NOMO-1 treated with dmso at 0.1 percent for 144 hours (cell line): ENCODE data around the gene POLR2L.

ENCODE experiments used
- DNase-seq: peaks from one replicate; lab custom pipeline; 2025; ENCODE audit not compliant: unreplicated experiment; lab: John Stamatoyannopoulos, UW

POLR2L gene

DNA sequence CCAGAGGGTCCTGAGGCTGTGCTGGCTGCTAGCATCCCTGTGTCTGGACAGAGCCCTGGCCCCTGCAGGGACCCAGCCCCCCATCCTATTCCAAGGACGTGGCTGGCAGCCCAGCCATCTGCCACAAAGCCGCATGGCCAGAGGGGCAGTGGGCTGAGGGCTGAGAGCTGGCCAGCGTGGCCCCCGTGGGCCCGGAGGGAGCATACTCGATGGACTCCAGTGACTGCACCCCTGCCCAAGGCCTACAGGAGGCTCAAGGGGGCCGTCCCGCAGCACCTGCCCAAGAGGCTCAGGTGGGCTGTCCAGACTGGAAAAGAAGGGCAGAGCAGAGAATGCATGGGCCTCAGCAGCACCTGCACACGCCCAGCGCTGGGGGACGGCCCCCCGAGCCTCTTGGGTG lies 13.5 kb upstream of the POLR2L start:
- DNase-seq, result no peak

DNA sequence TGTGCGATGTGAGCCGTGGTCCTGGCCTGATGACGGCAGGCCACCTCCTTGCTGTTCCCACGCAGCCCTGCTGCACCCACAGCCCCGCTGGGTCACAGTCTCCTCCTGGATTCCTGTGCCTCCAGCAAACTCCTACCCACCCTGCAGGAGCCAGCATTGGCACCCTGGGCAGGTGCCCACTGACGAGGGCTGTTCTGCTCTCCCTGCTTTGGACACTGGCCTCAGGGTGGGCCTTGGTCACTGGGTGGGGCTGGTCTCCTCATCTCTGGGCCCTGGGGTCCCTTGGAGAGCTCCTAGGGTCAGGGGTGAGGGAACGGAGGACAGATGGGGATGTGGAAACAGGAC lies 13.0 kb upstream of the POLR2L start:
- no peak for DNase-seq

DNA sequence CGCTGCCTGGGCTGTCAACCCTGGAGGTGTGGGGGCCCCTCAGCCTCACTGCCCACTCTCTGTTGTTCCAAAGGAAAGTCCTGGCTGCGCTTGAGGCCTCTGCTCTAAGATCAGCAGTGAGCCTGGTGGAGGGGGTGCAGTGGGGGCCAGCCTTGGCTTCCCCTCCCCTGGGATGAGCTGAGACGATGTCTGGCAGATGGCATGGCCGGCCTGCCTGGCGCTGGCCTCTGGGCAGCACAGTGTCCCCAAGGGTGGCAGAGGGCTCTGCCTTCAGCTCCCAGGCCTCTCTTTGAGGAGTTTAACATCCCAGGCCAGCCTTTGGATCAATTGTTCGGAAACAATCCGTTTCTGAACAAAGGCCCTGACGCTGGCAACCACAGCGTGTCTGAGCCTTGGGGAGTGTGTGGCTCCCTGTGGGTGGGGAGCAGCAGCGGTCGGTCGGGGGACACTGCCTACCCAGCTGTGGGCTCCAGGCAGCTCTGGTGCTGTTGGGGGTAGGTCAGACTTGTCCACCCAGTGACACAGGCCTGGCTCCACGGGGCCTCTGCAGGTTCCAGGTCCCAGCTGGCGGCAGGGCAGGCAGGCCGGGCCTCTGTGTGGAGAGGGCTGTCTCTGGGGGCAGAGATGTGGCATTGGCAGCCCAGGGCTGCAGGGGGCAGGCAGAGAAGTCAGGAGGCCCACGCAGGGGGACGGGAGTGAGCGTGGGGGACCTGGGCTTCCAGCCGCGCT lies 12.4 kb upstream of the POLR2L start:
- DNase-seq, result no peak

DNA sequence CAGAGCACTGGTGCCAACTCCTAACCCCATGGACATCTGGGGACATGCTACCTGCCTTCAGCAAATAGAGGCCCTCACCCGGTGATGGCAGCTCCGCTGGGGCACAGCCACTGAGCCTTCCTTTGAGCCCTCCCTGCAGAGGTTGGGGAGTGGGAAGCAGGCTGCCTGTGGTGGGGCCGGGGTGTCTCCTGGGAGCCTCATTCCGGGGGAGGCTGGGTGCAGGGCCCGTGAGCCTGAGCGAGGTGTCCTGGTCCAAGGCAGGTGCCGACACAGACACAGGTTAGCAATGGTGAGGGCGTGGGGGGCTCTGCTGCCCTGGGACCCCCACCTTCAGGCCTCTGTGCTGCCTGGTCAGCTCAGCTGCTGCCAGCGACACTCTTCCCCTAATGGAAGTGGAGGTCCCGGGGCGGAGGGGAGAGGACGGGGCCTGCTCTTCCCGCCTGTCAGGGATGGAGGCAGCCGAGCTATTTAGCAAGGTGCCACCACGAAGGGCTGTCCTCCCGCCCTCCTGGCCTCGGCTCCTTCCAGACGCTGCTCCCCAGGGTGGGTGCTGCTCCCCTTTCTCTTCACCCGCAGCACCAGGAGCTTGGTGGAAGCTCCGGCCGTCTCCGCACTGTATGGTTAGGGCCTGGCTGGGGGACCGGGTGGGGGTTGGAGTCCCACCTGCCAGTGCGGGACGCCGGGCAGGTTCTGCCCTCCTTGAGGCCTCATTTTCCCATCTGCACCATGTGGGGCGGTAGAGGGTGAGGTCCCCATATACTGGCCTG lies 11.5 kb upstream of the POLR2L start:
- DNase-seq, result no peak

DNA sequence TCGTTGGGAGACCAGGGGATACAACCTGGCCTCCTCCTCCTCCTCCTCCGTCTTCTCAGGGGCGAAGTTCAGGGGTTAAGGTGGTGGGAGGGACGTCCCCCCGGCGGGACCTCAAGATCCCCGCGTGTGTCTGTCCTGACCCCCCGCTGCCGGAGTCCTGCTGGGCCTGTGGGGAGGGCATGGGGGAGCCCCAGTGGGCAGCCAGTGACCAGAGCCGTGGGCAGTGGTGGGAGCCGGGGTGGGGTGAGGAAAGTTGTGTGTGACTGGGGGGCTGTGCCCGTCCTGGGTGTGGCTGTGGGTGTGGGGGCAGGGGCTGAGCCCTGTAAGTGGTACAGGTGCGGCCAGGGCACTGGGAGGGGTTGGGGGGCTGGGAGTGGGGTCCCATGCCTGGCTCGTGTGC lies 10.4 kb upstream of the POLR2L start:
- no peak for DNase-seq

DNA sequence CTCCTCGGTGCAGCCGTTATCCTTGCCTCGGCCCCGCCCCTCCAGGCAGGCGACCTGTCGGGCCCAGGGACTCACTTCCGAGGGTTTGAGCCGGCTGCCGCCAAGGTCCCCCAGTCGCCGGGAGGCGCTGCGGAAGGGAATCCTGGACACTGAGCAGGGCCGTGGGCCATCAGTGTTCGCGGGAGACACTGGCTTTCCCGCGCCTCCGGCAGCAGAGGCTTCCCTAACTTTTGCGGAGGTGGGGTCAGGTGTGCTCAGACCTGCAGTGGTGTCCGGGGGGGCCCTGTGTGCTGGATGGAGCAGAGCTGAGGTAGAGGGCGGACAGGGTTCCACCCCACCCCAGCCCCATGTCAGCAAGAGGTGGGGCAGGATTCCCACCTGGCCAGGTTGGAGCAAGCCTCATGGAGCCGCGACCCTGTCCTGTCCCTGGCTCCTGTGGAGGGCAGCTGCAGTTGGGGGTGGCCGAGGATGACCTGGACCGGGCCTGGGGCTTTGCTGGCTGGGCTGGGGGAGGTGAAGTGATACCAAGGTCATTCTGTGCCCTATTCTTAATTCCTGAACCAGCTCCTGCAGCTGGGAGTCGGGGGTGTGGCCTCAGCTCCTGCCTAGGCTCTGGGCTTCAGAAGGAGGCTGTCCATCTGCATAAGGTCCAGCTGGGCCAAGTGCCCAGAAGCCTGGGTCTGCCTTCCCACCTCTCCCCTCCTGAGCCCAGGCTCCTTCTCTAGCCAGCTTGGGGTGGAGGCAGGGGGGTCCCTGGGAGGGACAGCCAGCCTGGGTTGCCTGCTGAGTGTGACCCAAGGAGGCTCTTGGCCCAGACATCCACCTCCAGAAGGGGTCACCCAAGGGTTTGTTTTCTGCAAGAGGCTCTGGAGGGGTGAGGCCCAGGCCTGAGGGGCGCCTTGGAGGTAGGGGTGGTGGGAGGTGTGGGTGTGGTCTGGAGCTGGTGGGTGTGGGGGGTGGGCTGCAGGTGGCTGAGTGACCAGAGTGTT lies 8.7 kb upstream of the POLR2L start:
- no peak for DNase-seq

DNA sequence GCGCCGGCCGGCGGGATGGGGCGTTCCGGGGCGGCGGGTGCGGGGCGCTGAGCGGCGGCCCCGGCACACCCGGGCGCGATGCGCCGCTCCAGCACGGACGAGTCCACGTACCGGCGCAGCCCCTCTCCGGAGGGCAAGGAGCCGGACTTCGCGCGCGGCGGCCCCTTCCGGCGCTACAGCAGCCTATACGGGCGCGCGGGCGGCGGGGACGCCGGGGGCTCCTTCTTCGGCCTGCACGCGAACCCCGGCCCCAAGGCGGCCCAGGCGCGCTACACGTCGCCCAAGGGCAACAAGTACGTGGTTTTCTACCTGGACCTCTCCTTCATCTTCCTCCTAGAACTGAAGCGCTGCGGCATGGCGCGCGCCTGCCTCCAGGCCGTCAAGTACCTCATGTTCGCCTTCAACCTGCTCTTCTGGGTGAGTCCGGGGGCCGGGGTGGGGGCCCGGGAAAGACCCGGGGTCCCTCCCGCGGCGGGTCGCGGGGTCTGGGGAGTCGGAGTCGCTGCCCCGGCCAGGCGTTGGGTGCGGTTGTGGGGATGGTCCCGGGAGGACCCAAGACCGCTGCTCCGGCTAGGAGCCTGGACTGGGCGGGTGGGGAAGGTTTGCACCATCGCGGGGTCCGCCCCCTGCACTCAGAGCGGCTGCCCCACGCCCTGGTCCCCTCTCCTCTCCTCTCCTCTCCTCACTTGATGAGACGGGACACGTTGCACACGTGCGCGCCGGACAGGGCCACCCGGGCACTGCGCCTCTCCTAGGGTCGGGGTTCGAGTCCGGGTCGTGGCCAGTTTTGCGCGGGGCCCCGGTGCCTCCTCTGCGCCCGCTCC lies 7.8 kb upstream of the POLR2L start:
- DNase-seq, result no peak

DNA sequence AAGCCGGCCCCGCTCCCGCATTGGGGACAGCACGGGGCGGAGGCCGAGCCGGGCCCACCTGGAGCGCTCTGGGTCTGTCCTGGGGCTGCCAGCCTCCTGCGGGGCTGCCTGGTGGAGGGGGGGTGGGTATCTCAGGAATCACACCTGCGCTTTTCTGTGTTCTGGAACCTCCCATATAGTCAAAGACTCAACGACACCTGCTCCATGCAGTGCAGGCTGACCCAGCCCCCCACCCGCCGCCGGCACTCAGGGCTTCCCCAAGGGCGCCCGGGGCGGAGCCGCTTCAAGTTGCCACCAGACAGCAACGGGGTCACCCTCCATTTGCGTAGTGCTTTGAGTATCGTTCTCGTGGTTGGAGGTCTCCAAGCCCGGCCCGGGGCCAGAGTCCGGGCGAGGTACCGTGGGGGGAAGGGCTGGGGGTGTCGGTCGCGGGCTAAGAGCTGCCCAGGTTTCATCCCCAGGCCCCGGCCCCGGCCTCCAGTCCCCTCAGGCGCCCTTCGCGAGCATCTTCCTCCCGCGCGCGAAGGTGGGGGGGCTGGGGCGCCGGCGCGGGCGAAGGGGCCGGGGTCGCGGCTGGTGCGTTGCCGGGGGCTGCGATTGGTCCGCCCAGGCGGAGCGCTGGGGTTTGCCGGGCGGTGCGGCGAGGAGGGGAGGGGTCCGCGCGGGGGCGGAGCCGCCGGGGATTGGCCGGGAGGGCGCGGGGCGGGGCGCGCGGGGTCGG lies 6.9 kb upstream of the POLR2L start:
- no peak for DNase-seq

DNA sequence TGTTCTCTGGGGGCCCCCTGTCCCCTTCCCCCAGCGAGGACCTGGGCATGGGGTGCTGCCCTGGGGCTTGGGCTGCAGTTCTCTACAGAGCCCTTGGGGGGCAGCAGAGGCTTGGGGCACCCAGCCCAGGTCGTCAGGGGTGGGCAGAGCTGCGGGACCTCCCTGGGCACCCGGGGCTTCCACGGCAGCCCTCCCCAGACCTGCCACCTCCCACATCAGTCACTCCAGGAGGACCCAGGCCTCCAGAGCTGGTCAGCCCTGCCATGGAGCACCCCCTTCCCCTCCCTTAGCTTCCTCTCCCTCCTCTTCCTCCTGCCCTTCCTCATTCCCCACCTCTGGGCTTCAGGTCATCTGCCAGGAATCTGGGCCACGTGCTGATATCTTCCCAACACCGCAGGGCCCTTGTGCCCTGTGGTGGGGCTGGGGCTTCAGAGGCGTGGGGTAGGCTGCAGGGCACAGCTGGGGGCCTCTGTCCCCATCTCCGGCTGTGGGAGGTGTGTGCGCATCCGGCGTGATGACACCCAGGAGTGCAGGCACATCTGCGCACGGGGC lies 6.1 kb upstream of the POLR2L start:
- no peak for DNase-seq

DNA sequence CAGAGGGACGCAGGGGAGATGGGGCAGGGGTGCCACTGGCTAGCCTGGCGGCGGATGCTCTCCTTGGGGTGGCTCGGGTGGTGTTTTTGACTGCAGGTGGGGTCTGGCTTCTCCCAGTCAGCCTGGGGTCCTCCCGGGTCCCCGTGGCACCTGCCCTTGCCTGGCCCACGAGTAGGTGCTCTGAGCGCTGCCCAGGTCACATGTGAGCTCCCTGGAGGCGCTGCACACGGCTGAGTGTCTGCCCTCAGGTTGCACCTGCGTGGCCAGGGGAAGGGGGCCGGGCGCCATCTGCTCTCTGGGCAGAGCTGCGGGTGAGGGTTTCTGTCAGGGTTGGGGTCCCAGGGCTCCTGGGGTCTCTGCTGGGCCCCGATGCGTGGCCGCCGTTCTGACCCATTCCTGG lies 5.5 kb upstream of the POLR2L start:
- no peak for DNase-seq

DNA sequence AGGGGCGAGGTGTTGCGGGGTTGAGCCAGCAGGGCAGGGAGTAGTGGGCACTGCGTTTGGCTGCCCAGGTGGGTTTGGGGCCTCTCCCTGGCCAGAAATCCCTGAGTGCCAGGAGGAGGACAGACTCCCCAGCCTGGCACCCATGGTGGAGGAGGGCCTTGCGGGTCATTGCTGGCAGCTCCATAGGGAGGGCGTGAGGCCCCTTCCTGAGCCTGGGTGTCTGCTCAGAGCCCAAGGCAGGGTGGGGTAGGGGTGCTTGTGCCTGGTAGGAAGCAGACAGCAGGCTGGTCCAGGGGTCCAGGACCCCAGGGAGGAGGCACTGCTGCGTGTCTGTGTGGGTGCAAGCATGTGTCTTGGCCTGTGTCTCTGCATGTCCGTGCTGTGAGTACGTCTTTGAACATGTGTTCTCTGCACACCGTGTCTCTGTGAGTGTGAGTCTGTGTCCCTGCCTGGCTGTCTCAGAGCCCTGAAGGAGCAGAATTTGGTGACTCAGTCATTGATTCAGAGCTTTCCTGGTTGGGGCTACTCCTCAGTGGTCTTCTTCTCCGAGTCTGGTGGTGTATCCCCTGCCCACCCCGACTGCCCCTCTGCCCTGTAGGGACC lies 4.3 kb upstream of the POLR2L start:
- no peak for DNase-seq

DNA sequence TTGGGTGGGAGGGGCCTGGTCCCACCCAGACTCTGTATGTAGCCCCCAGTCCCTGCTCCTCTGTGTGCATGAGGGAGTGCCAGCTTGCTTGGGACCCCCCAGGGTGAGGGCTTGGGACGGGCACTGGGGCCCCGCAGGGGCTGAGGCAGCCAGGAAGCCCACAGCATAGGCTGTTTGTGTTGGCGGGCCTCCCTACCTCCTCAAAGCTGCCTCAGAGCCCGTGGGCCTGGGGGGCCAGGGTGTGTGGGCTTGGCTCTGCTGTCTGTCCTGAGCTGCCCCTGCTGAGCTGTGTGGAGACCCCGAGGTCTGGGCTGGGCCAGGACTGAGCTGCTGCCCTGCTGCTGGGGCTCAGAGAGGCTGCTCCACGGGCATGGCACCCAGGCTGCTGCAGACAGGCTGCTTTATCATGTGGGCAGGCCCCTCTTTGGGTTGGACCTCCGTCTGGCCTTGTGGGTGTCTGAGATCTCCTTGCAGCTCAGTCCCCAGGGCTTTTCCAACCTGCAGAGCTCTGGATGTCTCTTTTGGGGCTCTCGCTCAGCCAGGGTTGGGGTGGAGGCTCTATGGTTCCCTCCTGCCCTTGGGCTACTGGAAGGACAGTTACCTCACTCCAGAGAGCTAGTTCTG lies 3.7 kb upstream of the POLR2L start:
- DNase-seq, result no peak

DNA sequence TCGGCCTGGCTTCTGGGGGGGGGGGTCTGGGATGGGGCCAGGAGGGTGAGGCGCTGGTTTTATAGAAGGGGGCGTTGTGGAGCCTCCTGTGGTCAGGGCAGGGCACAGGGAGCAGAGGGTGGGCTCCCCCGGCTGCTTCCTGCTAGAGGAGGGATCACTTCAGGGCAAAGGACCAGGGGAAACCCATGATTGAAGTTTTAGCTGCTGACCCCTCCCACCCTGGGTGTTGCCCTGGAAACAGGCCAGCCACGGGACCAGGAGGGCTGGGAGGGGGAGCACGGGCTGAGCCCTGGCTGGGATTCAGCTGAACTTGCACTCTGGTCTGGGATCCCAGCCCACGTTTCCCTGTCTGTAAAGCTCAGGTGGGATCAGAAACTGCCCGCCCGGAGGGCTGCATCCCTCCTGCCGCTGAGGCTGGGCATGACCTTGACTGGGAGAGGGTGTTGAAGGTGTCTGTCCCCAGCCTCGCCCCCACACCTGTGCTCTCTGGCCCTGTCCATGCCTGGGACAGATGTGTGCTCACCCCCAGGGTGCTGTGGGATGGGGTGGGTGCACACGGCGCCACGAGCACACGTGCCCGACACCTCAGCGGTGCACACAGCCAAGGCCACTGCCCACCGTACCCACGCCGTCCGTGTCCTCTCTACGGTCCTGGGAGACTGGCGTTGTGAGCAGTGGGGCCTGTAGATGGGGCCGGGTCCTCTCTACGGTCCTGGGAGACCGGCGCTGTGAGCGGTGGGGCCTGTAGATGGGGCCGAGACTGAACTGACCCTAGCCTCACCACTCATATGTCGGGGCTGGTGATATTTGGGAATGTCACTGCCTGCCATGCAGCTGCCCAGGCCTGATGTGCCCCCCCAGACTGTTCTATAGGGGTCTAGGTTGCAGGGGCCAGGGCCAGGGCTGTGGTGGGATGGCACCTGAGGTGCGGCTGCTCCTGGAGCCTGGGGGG lies 2.6 kb upstream of the POLR2L start:
- DNase-seq, result no peak

DNA sequence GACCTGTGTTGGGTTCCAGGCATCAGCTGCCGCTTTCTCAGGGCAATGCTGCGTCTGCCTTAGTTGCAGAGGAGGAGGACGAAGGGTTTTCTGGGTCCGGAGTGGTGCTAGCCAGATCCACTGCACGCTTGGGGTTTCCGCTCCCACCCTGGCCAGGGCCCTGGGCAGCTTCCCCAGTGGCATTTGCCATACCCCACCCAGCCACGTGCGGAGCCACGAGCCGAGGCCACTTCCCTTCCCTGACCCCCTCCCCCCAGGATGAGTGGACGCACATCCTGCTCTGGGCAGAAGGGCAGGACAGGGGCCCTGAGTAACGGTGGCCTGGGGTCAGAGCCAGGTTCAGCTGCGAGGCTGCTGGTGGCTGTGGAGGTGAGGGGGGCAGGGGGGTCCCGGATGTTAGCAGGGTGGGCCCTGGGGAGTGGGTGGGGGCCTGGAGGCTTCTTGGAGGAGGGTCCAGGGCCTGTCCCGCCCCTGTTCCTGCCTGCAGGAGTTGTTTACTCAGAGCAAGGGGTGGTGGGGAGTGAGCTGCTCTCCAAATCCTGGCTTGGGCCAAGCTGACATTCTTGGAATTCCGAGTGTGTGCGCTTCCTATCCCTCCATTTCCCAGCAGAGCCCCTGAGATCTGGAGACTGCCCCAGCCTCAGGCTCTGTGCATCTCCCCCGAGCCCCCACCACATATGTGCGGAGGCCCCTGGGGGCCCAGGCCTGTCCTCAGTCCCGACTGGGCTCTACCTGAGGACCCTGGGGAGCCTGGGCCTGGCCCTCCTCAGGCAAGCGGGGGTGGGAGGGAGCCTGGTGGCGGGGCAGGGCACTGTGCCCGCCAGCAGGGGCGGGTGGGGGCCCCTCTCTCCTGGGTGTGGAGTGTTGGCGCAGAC lies 1.7 kb upstream of the POLR2L start:
- no peak for DNase-seq

DNA sequence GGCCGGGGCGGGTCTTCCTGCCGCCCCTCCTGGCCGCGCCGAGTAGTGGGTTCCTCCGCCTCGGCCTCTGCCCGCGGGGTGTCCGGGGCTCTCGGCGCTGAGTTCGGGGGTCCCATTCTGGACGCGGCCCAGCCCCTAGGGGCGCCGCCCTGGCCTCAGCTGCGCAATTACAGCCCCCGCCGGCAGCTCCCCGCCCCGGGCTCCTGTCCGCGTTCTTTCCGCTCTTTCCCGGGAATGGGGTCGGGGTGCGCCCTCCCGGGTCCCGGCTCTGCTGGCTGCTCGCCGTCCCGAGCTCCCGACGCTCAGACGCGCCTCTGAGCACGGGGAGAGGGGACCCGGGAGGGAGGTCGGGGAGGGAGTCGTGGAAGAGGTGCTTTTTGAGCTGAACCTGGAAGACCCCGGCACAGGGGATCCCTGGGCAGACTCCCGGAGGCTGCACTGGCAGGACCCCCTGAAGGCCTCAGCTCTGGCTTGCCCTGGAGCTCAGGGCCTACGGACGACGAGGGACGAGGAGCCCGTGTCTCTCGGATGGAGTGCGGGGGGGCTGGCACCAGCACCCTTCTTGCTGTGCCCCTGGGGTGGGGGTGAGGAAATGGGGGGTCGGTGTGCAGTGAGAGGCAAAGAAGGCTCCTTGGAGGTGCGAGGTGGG lies 881 bp upstream of the POLR2L start:
- no peak for DNase-seq

DNA sequence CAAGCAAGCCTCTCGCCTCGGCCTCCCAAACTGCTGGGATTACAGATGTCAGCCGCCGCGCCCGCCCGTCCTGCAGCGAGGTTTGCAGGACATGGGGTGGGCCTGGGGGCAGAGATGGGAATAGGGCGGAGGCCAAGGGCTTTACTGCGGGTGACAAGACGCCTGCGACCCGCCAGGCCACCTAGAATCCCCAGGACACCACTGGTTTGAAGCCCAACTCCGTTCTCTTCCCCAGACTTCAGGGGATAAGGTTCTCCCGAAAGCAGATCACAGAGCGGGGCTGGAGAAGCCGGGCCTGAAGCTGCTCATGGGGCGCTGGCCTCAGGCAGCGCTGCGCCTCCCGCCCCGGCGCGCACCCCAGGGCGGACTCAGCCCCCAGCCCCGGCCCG lies 354 bp downstream of the POLR2L start:
- no peak for DNase-seq
